GM23248 (cell line): ENCODE measurements around the gene CD3D.

ENCODE experiments used
- EZH2 ChIP-seq: fragments of 200-600 bp; sonication (generic); IDR thresholded peaks from 2 replicates; pipeline ENCODE4 v1.6.1; 2018; ENCODE audit warnings: antibody characterized with exemption, mild to moderate bottlenecking; ENCODE audit not compliant: insufficient read depth, poor library complexity, severe bottlenecking
- EZH2phosphoT487 ChIP-seq: fragments of 200-600 bp; sonication (generic); IDR thresholded peaks from 2 replicates; pipeline ENCODE4 v1.6.1; 2018; ENCODE audit warnings: antibody characterized with exemption, moderate library complexity, mild to moderate bottlenecking, low read depth; ENCODE audit not compliant: insufficient read depth

DNA sequence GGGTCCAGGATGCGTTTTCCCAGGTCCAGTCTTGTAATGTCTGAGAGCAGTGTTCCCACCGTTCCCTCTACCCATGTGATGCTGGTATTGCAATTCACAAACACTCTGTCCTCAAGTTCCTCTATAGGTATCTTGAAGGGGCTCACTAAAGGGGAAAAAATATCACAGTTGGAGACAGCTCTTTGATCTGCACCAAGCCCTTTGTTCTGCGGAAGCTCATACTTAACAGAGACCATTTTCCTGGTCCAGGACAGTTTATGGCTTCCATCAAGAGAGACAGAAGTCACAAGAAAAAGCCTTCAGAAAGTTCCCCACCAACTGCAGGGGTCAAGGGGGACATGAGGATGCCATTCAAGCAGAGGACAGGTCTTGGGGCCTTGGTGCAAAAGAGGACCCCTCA, 2.1 kb downstream of the CD3D start:
- TF ChIP-seq EZH2phosphoT487: no peak
- no peak for TF ChIP-seq EZH2
